Gastroesophageal sphincter (tissue), 4 donors: Measurements from ENCODE around the gene CNTNAP2. TPM values are rescaled to one million over a fixed set of nuclear protein-coding genes. Genes with fewer than 3 reads are reported as not detected.

Source experiments
- ATAC-seq: fragments of 150-250 bp; one replicate; pipeline ENCODE4 v1.9.1; 2016; ENCODE audit warnings: mild to moderate bottlenecking, moderate library complexity
- H3K27ac ChIP-seq, 4 donors: fragments of 200-600 bp; sonication (generic) in 3 of 4; 1 replicate in 3 of 4; 2 replicates in 1 of 4; pipeline ENCODE4 v1.5.1; 2016 to 2019
- H3K27me3 ChIP-seq: fragments of 200-600 bp; sonication (generic); one replicate; pipeline ENCODE4 v1.5.1; 2019
- H3K36me3 ChIP-seq, 2 donors: fragments of 200-600 bp; sonication (generic); one replicate each; pipeline ENCODE4 v1.5.1; 2019; ENCODE audit warnings: control low read depth in 1 of 2
- H3K4me1 ChIP-seq, 3 donors: fragments of 200-600 bp; sonication (generic); 1 replicate in 2 of 3; 2 replicates in 1 of 3; pipeline ENCODE4 v1.5.1; 2016 to 2019; ENCODE audit warnings: control low read depth in 2 of 3
- H3K4me3 ChIP-seq, 2 donors: fragments of 200-600 bp; sonication (generic); one replicate each; pipeline ENCODE4 v1.5.1; 2019; ENCODE audit warnings: mild to moderate bottlenecking in 1 of 2, moderate library complexity in 1 of 2
- H3K9me3 ChIP-seq, 3 donors: fragments of 200-600 bp; sonication (generic); one replicate each; pipeline ENCODE4 v1.5.1; 2017 to 2019; ENCODE audit warnings: control low read depth in 2 of 3
- EP300 ChIP-seq: sonication (generic); formaldehyde crosslinking; IDR thresholded peaks from one replicate; pipeline ENCODE4 v1.6.1; 2017; ENCODE audit warnings: antibody characterized with exemption, mild to moderate bottlenecking
- POLR2A ChIP-seq, 2 donors: fragments of 450-650 bp; IDR thresholded peaks; one replicate each; pipeline ENCODE4 v1.6.1; 2017; ENCODE audit warnings: antibody characterized with exemption in 2 of 2, mild to moderate bottlenecking in 2 of 2, moderate library complexity in 1 of 2
- POLR2AphosphoS5 ChIP-seq: sonication (generic); formaldehyde crosslinking; IDR thresholded peaks from one replicate; pipeline ENCODE4 v1.6.1; 2017; ENCODE audit warnings: antibody characterized with exemption
- WGBS, 2 donors: methylation state at CpG; one replicate each; pipeline ENCODE4 v1.1.5; 2018; ENCODE audit warnings: low coverage in 1 of 2; 5-methylcytosine and 5-hydroxymethylcytosine counted together
- total RNA-seq, 4 donors: library from RNA; depleted of rRNA; stranded (reverse); fragments of >200 nt; gene quantifications; one replicate each; pipeline ENCODE4 v1.1.0, GENCODE V29; 2016
- TF ChIP-seq, protein P1 (sequence below), 4 experiments: fragments of 200-600 bp in 2 of 4; fragments of 450-650 bp in 2 of 4; sonication (generic) in 1 of 4; IDR thresholded peaks; one replicate each; pipeline ENCODE4 v1.5.1; 2017 to 2019; ENCODE audit warnings: antibody characterized with exemption in 4 of 4, mild to moderate bottlenecking in 2 of 4, moderate library complexity in 2 of 4

The CNTNAP2 gene
- total RNA-seq, 4 donors from 2014 or later, result 1.5 to 8.9 (median 3.2) TPM

DNA sequence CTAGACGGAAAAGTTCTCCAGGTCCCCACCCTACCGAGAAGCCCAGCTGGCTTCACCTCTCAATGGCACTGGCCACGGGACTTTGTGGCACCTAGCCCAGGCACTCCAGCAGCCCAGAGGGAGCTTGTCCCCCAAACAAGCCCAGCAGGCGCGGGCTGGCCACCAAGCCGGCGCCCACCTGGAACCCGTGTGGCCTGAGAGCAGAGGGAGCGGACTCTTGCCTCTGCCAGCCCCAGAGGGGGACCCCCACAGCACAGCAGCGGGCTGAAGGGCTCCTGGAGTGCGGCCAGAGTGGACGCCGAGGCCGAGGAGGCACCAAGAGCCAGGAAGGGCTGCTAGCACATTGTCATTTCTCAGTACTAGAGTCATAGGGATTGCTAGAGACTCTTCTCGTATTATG is 671.4 kb downstream of the CNTNAP2 start:
- Histone ChIP-seq H3K4me1 (peaks cover 0 to 11% (median 0%) of the 10 kb centered on the region in 3 donors), H3K27me3 (no peaks in the 10 kb centered on the region), H3K9me3 (no peaks in the 10 kb centered on the region), H3K36me3 (no peaks in the 10 kb centered on the region), H3K27ac (no peak overlapping the region), H3K4me3 (no peak overlapping the region)
- WGBS, 2 donors, result 60% methylated on average over 1 of the region's 15 CpGs; no CpG with 5 or more reads in 1 of the 2 donors
- ATAC-seq, result no peak
- no peak for TF ChIP-seq POLR2A (IDR thresholded peaks at IDR 0.05)
- TF ChIP-seq, protein P1, sequence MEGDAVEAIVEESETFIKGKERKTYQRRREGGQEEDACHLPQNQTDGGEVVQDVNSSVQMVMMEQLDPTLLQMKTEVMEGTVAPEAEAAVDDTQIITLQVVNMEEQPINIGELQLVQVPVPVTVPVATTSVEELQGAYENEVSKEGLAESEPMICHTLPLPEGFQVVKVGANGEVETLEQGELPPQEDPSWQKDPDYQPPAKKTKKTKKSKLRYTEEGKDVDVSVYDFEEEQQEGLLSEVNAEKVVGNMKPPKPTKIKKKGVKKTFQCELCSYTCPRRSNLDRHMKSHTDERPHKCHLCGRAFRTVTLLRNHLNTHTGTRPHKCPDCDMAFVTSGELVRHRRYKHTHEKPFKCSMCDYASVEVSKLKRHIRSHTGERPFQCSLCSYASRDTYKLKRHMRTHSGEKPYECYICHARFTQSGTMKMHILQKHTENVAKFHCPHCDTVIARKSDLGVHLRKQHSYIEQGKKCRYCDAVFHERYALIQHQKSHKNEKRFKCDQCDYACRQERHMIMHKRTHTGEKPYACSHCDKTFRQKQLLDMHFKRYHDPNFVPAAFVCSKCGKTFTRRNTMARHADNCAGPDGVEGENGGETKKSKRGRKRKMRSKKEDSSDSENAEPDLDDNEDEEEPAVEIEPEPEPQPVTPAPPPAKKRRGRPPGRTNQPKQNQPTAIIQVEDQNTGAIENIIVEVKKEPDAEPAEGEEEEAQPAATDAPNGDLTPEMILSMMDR (IDR thresholded peaks at IDR 0.05), result no peak
- no peak for TF ChIP-seq POLR2AphosphoS5
- no peak for TF ChIP-seq EP300

DNA sequence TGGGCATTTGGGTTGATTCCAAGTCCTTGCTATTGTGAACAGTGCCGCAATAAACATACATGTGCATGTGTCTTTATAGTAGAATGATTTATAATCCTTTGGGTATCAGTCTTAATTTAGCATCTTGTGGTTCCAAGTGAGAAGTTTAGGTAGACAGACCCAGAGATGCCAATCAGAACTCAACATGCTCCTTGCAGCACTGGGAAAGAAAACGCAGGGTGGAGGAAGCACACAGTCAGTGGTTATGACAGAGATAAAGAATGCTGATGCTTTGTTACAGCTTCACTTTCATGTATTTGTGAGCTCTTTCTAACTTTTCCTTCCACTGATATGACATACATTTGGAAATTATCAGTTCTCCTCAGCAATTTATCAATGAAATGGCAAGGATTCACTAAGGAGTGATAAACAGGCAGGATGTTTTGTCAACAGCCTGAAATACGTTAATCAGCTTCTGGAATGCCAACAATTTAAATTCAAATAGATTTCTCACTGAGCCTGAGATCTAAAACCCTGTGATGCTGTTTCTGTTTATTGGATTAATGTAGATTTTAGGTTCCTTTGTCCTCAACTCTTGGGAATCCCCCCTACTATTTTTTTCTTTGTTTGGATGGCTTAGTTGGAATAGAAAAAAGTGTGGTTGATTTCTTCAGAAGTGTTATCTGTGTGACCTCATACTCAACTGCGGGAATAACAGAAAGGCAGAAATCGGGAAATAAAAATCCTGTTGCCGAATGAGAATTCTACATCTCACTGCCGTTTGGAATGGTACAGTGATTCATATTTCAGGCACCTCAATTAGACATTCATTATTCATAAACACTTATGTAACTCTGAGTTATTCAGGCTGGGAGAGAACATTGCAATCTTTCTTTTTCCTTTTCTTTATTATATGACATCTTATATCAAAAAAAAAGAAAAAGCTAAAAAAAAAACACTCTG is 675.0 kb downstream of the CNTNAP2 start:
- peaks cover 0 to 11% (median 0%) of the 10 kb centered on the region in 3 donors for H3K4me1 ChIP-seq

DNA sequence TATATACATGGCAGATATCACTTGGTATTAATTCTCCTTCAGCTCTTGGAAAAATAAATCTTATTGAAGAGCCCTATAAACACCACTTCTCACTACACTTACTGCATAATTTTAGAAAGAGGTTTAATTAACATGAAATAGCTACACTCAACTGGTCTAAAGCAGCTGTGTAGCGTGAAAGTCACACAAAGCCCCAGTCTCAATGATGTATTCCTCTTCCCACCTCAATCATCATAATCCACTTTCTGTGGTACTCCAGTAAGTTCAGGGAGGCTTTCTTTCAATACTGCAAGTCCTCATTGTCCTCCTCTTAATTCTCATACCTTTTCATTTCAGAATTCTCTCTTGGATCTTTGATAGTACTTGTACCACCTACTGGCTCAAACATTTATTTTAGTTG is 688.0 kb downstream of the CNTNAP2 start:
- no peak overlapping the region for H3K27ac ChIP-seq
- H3K4me1 ChIP-seq, result no peaks in the 10 kb centered on the region
- H3K9me3 ChIP-seq, result peaks cover 0 to 8% (median 0%) of the 10 kb centered on the region in 3 donors
- no peak for ATAC-seq
- no peak overlapping the region for H3K4me3 ChIP-seq
- TF ChIP-seq POLR2AphosphoS5, result no peak
- TF ChIP-seq, protein P1 (IDR thresholded peaks at IDR 0.05), result no peak
- TF ChIP-seq POLR2A (IDR thresholded peaks at IDR 0.05), result no peak
- no peak for TF ChIP-seq EP300
- no peaks in the 10 kb centered on the region for H3K36me3 ChIP-seq
- H3K27me3 ChIP-seq, result no peaks in the 10 kb centered on the region
- WGBS, 2 donors, result 100% methylated on average over 1 of the region's 1 CpG

More for the DNA sequence above, 675.0 kb downstream of the CNTNAP2 start:
- Histone ChIP-seq H3K4me3 (no peak overlapping the region), H3K27me3 (no peaks in the 10 kb centered on the region), H3K9me3 (peaks cover 0 to 13% (median 0%) of the 10 kb centered on the region in 3 donors), H3K27ac (no peak overlapping the region), H3K36me3 (no peaks in the 10 kb centered on the region)
- TF ChIP-seq, protein P1 (IDR thresholded peaks at IDR 0.05), result no peak
- TF ChIP-seq EP300 (no peak), POLR2A (IDR thresholded peaks at IDR 0.05) (no peak), POLR2AphosphoS5 (no peak)
- 32 to 37% methylated on average over 7 of the region's 7 CpGs for WGBS, 2 donors
- no peak for ATAC-seq

DNA sequence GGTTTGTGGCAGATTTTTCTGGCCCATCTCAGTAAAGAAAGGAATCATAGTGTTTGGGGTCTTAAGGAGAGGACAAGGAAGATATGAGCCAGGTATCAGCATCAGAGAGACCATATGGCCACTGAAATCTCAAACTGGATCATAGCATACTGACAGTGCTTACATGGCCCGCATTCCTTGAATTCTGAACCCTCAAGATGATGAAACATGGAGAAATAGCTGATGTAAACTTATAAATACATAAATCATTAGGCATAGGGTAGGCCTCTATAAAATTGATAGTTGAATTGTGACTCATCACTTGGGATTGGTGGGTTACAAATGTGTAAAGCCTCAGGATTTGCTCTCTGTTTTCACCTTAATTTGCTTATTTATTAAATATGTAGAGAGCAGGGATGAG is 688.5 kb downstream of the CNTNAP2 start:
- no peaks in the 10 kb centered on the region for H3K27me3 ChIP-seq
- H3K9me3 ChIP-seq, result peaks cover 0 to 12% (median 0%) of the 10 kb centered on the region in 3 donors
- no peak overlapping the region for H3K4me3 ChIP-seq
- no peak overlapping the region for H3K27ac ChIP-seq
- no peak for TF ChIP-seq POLR2AphosphoS5
- no peak for TF ChIP-seq EP300
- TF ChIP-seq, protein P1 (IDR thresholded peaks at IDR 0.05), result no peak
- TF ChIP-seq POLR2A (IDR thresholded peaks at IDR 0.05), result no peak
- no peak for ATAC-seq
- no peaks in the 10 kb centered on the region for H3K36me3 ChIP-seq
- H3K4me1 ChIP-seq, result no peaks in the 10 kb centered on the region
- WGBS, 2 donors, result 64% methylated on average over 1 of the region's 1 CpG; no CpG with 5 or more reads in 1 of the 2 donors
